GM18508 (cell line): Measurements from ENCODE around the gene RNF103.
"Not testable (repeated sequence)": the region's sequence is repeated elsewhere in the genome, so short reads cannot be mapped to it uniquely, and the experiment has no call there.

ENCODE experiments used
- ATAC-seq: cut with Tn5 transposase; IDR thresholded peaks from one replicate; pipeline ENCODE4 v1.9.1; 2021; ENCODE audit warnings: moderate number of reproducible peaks; ENCODE audit not compliant: insufficient read depth, unreplicated experiment

RNF103 gene

DNA sequence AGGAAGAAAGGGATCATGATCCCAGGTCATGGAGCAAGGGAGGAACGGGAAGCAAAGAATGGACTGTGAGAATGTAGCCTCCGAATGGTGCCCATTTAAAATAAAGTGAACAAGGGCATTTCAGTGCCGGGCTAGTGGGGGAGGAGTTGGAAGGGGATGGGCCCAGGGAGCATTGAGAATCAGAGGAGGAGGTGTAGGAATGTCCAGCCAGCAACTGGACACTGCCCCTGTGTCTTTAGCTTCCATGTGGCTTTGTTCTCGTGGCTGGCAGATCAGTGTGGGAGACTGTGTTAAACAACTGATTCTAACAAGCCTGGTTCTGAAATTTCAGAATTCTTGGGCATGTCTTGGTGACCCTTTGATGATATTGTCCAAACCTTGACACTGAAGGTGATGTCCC is 1.4 kb upstream of the RNF103 start:
- no peak for ATAC-seq

- ATAC-seq: no peak
Observed at GRCh38 chr2:86624267-86624547, 542 bp upstream of the RNF103 start.

GRCh38 chr2:86623043-86623493 is 597 bp downstream of the RNF103 start:
- ATAC-seq: peak; percentile 13

DNA sequence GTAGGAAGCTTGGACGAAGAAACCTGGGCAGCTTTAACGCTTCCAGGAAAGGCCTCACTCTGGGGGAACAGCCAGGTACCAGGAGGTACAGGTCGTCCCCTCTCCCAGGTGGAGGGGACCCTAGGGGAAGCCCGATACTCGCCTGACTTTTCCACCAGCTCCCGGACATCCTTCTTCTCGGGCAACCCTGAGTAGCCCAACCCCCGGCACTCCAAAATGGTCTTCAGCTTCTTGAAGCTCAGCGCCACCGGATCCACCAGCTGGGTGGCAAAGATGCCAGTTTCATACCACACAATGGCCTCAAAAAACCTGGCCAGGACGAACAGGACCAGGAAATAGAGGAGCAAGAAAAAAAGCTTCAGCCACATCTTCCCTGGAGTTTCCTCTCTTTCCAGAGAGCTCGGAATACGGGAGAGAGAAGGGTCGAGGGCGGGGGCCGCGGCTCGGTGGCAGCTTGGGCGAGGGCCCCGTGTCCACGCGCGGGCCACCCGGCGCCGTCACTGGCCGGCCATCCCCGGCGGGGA is 1.1 kb downstream of the RNF103 start:
- ATAC-seq: no peak

DNA sequence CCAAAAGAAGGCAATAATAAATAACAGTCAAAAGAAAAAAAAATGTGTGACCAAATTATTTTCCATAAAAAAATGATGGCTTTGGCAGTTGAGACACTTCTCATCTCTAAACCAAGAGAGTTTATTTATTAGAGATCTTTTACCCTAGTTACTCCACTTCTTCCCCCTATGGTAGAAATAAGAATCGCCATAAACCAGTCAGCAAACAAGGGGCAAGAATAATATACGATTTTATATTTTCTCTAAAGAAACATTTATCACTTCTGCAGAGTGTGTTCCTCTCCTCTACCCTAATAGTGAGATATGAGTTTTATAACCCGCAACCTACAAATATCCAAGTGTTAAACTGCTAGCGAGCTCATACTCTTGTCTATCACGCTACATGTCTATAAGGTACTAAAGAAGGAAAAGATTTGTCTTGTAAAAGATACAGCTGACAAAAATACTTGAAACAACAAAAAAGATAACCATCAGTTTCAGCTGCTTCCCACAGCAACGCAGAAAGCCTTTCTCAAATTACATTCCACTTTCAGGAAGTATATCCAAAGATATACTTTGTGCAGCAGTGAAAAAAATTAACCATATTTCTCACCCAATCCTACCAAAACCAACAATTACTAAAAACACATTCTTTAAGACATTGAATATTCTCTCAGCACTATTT is 2.3 kb downstream of the RNF103 start:
- ATAC-seq: no peak

DNA sequence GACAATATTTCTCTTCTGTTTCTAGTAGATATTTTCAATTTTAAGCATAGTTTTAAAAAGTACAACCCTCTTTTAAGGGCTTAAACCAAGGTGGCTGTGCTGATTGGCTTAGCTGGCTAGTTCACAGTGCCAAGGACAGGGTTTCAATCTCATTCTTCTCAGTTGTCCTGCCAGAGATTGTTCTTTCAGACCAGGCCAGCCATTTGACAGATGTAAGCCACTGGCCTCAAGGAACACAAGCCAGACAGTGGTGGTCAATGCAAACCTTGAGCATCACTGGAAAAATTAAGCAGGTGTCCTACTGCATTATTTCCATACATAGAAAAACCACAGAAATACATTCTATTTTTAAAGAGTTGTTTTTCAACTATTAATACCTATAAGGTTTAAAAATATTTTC is 5.9 kb downstream of the RNF103 start:
- no peak for ATAC-seq

DNA sequence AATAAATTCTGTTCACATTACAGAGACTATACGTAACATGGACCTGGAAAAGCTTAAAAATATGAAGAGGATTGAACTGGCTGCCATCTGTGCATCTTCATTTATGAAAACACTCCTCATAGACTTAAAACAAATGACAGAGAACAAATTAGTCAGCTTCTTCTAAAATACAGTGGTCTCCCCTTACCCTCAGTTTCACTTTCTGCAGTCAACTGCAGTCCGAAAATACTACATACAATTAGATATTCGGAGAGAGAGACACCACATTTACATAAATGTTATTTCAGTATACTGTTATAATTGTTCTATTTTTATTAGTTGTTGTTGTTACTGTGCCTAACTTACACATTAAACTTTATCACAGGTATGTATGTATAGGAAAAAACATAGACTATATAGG is 6.5 kb downstream of the RNF103 start:
- peak; percentile 36 for ATAC-seq

DNA sequence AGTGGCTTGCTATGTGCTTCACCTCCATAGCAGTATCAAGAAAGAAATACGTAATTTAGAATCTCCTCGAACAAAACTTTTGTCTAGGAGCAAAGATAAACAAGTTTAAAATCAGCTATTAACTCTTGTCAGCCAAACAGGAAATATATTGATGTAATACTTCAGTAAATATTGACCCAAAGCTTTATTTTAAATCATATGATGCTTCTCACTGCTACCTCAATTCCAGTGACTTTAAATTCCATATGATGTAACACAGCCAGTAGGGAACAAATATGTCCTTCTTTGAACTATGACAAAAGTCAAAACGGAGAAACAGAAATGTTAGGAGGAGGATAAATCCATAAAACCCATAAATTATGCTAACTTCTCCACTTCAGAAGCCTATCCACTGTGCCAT is 7.2 kb downstream of the RNF103 start:
- ATAC-seq: no peak

DNA sequence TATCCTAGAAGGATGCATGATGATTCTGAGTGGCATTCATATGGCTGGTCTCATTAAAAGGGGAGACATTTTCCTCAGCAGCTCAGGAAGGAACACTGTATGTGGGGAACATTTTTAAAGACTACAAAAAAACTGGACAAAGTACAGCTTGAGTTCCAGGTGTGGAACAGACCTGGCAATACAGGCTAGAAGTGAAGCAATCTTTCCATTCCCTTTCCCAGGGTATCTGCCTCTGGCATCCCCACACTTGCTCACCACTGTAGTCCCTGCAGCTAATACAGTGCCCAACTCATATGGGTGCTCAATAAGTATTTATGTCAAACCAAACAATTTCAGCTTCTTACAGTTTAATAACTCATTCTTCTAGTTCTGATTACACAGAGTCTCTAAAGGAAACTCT is 8.1 kb downstream of the RNF103 start:
- ATAC-seq: no peak

DNA sequence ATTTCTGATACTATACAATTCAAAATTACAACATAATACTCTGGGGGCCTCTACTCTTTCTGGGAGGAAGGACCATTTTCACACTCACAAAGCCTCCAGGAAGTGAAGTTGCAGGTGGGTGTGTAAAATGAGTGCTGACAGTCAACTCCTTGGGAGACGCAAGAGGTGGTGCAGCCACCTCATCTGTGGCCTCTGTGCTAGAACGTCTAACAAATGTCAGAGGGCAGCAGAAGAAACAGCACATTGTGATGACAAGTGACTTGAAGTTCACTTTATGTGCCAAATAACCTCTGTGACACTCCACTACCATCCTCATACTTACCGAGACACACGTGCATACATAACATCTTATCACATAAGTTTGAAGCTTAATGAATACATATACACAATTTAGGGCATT is 10.2 kb downstream of the RNF103 start:
- ATAC-seq: no peak

DNA sequence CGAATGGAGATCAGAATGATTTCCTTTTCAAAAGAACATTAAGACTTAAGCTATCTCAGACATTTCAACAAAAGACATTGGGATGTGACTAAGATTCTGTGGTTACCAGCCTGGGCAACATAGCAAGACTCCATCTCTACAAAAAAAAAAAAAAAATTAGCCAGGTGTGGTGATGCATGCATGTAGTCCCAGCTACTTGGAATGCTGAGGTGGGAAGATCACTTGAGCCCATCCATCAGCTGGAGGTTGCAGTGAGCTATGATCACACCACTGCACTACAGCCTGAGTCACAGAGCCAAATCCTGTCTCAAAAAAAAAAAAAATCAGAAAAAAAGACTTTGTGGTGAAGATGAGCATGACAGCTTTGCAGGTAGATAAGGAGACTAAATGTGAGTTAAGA is 12.8 kb downstream of the RNF103 start:
- no peak for ATAC-seq

GRCh38 chr2:86608832-86609410 is 14.7 kb downstream of the RNF103 start:
- no peak for ATAC-seq

DNA sequence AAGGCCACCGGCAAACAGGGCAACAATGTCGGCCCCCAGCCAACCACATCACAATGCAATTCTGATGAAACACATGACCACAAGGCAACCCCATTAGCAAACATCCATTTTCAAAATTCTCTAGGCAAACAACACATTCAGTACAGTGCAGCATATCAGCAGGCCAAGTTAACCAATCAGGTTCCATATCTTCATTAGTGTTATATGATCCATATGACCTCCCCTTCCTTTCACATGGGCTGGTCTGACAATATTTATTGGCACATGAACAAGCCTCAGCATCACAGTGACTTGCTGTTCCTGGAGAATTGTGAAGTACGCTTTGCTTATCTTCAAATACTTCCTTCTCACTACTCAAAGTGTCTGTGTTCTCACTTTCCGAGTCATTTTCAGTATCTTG is 19.8 kb downstream of the RNF103 start:
- no peak for ATAC-seq

DNA sequence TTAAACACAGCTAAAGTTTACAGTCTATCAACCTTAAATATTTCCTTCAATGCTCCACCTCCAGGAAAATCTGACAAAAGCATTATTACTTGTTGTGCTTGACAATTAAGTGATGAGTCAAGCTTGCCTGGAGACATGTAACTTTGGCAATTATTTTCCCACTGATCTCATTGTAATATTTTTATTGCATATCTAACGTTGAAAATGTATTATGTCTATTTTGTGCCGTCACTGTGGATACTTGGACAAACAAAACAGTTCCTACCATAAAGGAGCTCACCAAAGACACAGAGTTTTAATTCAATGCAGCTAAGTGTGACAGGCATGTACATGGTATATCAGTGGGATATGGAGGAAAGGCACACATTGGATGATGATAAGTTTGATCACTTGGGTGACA is 24.7 kb downstream of the RNF103 start:
- no peak for ATAC-seq

- ATAC-seq: no peak
Observed at GRCh38 chr2:86596118-86596517, 27.5 kb downstream of the RNF103 start.

DNA sequence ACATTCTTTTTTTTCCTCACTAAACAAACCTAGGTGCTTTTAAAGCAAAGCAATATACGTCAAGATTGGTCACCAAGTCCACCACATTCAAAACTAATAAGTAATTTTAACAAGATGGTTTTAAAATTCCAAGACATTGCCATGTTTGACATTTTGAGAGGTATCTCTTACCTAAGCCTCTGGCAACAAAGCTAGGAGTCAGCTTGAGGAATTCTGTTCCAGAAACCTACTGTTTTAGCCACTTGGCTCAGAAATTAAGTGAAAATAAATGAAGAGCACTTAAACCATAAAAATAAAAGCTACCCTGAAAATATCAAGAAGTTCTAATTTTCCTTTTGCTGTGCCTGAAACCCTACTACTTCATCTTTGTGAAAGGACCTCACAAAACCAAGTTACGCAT is 30.4 kb downstream of the RNF103 start:
- ATAC-seq: no peak

- no peak for ATAC-seq
Observed at GRCh38 chr2:86592547-86593230, 31.0 kb downstream of the RNF103 start.

DNA sequence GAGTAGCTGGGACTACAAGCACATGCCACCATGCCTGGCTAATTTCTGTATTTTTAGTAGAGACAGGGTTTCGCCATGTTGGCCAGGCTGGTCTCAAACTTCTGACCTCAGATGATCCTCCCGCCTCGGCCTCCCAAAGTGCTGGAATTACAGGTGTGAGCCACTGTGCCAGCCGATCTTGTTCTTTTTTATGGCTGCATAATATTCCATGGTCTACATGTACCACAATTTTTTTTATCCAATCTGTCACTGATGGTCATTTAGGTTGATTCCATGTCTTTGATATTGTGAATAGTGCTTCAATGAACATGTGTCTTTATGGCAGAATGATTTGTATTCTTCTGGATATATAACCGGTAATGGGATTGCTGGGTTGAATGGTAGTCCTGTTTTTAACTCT is 34.0 kb downstream of the RNF103 start:
- not testable (repeated sequence) for ATAC-seq

DNA sequence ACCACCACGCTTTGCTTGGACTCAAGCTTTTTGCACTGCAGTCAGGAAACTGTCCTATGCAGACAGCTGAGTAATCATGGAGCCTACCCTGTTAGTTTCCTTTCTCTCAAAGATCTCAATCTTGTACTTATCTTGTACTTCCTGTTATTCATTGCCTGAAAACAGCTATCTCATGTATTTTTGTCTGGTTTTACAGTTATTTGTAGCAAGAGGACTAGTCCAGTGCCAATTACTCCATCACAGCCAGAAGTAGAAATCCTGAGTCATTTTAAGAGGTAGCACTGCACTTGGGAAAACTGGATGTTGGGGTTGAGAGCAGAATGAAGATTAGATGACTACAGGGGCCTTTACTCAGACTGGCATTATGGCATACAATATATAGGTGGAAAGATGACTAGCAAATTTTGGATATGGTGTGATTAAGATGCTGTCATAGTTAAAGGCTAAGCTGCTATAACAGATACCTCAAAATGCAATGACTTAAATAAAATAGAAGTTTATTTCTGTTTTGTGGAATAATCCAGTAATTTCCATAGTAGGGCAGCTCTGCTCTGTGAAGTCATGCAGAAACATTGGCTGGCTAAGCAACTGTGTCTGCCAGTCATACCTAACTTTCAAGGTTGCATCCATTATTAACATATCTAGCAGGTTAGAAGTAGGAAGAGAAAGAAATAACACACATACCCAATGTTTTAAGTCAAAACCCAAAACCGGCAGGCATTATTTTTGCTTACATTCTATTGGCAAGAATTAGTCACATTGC is 39.3 kb downstream of the RNF103 start:
- ATAC-seq: peak; percentile 53

- ATAC-seq: no peak
Observed at GRCh38 chr2:86580560-86580959, 43.1 kb downstream of the RNF103 start.

DNA sequence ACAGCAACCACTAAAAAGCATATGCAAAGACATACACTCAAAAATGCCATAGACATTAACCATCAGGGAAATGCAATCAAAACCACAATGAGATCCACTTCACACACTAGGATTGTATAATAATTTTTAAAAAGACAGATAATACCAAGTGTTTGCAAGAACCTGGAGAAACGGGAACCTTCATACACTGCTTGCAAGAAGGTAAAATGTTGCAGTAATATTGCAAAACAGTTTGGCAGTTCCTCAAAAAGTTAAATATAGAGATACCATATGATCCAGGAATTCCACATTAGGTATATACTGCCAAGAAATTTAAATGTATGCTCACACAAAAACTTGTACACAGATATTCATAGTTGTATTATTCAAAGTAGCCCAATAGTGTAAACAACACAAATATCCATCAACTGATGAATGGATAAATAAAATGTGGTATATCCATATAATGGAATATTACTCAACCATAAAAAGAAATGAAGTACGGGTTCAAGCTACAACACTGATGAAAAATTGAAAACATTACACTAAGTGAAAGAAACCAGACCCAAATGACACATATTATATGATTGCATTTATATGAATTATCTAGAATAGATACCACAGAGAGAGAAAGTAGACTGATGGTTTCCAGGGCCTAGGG is 45.7 kb downstream of the RNF103 start:
- ATAC-seq: no peak
